HEK293 (cell line): ENCODE data around the gene IDH3A.
A peak's percentile ranks its signal among the peaks of the same experiment; 100 is the strongest.

ENCODE experiments used
- CTCF ChIA-PET: fragments of 350-600 bp; formaldehyde crosslinking; extraction: SDS; loops from one replicate; lab custom pipeline; 2021; ENCODE audit warnings: antibody characterized with exemption; lab: Yijun Ruan, JAX
- POLR2A ChIA-PET: fragments of 300-600 bp; formaldehyde crosslinking; extraction: SDS; loops from one replicate; lab custom pipeline; 2020; ENCODE audit warnings: antibody characterized with exemption, inconsistent platforms; lab: Yijun Ruan, JAX
- H3K27ac ChIP-seq: fragments of 200-500 bp; sonication (Bioruptor generic); 2 replicates; pipeline ENCODE4 v1.5.1; 2014; ENCODE audit warnings: low read depth, low read length, control low read depth, inconsistent platforms; ENCODE audit errors: extremely low read depth
- H3K36me3 ChIP-seq, 2 experiments: fragments of 200-500 bp in 1 of 2; sonication (Bioruptor generic) in 1 of 2; 1 replicate in 1 of 2; 2 replicates in 1 of 2; pipeline ENCODE4 v1.5.1; 2014 to 2017; ENCODE audit warnings: inconsistent platforms in 2 of 2, low read length in 2 of 2; ENCODE audit not compliant: control insufficient read depth in 2 of 2, insufficient read depth in 1 of 2
- H3K4me1 ChIP-seq: fragments of 200-500 bp; sonication (Bioruptor generic); 2 replicates; pipeline ENCODE4 v1.5.1; 2014; ENCODE audit warnings: mild to moderate bottlenecking, low read length, inconsistent platforms; ENCODE audit not compliant: control insufficient read depth, insufficient read depth
- H3K4me3 ChIP-seq: 2 replicates; pipeline ENCODE4 v1.5.1; 2011; ENCODE audit warnings: low read depth, mild to moderate bottlenecking, control low read depth, low read length, moderate library complexity
- H3K9me3 ChIP-seq: fragments of 200-500 bp; sonication (Bioruptor generic); 2 replicates; pipeline ENCODE4 v1.5.1; 2014; ENCODE audit warnings: low read depth, low read length, inconsistent platforms; ENCODE audit not compliant: control insufficient read depth, insufficient read depth
- GLIS1 ChIP-seq: fragments of 450-650 bp; formaldehyde crosslinking; IDR thresholded peaks from 2 replicates; pipeline ENCODE4 v1.5.1; 2016; ENCODE audit warnings: missing biosample characterization, missing genetic modification characterization
- PATZ1 ChIP-seq: fragments of 450-650 bp; formaldehyde crosslinking; IDR thresholded peaks from 2 replicates; pipeline ENCODE4 v1.5.1; 2016; ENCODE audit warnings: missing biosample characterization, missing genetic modification characterization
- PRDM4 ChIP-seq: fragments of 450-650 bp; formaldehyde crosslinking; IDR thresholded peaks from 2 replicates; pipeline ENCODE4 v1.5.1; 2017; ENCODE audit warnings: missing biosample characterization, missing genetic modification characterization
- SP2 ChIP-seq: fragments of 450-650 bp; formaldehyde crosslinking; IDR thresholded peaks from 2 replicates; pipeline ENCODE4 v1.5.1; 2016; ENCODE audit warnings: missing biosample characterization, missing genetic modification characterization
- SP7 ChIP-seq: fragments of 450-650 bp; formaldehyde crosslinking; IDR thresholded peaks from 2 replicates; pipeline ENCODE4 v1.5.1; 2016; ENCODE audit warnings: missing biosample characterization, missing genetic modification characterization
- TSHZ1 ChIP-seq: fragments of 450-650 bp; formaldehyde crosslinking; IDR thresholded peaks from 2 replicates; pipeline ENCODE4 v1.5.1; 2016; ENCODE audit warnings: missing biosample characterization, missing genetic modification characterization, borderline replicate concordance
- ZBTB11 ChIP-seq: fragments of 450-650 bp; formaldehyde crosslinking; conservative IDR thresholded peaks from 2 replicates; pipeline ENCODE4 v1.5.1; 2016; ENCODE audit warnings: low read depth, missing biosample characterization, missing genetic modification characterization
- ZBTB17 ChIP-seq: fragments of 450-650 bp; formaldehyde crosslinking; IDR thresholded peaks from 2 replicates; pipeline ENCODE4 v1.5.1; 2016; ENCODE audit warnings: missing biosample characterization, missing genetic modification characterization
- ZNF292 ChIP-seq: fragments of 450-650 bp; formaldehyde crosslinking; IDR thresholded peaks from 2 replicates; pipeline ENCODE4 v1.5.1; 2016; ENCODE audit warnings: low read depth, missing biosample characterization, missing genetic modification characterization, borderline replicate concordance
- ZNF394 ChIP-seq: fragments of 450-650 bp; formaldehyde crosslinking; IDR thresholded peaks from 2 replicates; pipeline ENCODE4 v1.5.1; 2016; ENCODE audit warnings: missing biosample characterization, missing genetic modification characterization, mild to moderate bottlenecking, moderate library complexity, borderline replicate concordance
- ZNF404 ChIP-seq: fragments of 450-650 bp; formaldehyde crosslinking; IDR thresholded peaks from 2 replicates; pipeline ENCODE4 v1.5.1; 2017; ENCODE audit warnings: missing biosample characterization, missing genetic modification characterization
- ZNF513 ChIP-seq: fragments of 450-650 bp; IDR thresholded peaks from 2 replicates; pipeline ENCODE4 v1.5.1; 2018; ENCODE audit warnings: missing biosample characterization, missing genetic modification characterization
- ZNF571 ChIP-seq: fragments of 450-650 bp; formaldehyde crosslinking; IDR thresholded peaks from 2 replicates; pipeline ENCODE4 v1.5.0; 2017; ENCODE audit warnings: missing biosample characterization, missing genetic modification characterization
- ZNF76 ChIP-seq: fragments of 450-650 bp; formaldehyde crosslinking; IDR thresholded peaks from 2 replicates; pipeline ENCODE4; 2016; ENCODE audit warnings: low read depth, missing biosample characterization, missing genetic modification characterization, borderline replicate concordance
- ZNF768 ChIP-seq: fragments of 450-650 bp; formaldehyde crosslinking; IDR thresholded peaks from 2 replicates; pipeline ENCODE4 v1.5.1; 2018; ENCODE audit warnings: missing biosample characterization, mild to moderate bottlenecking, missing genetic modification characterization

IDH3A gene

GRCh38 chr15:78130466-78131294 lies 18.5 kb upstream of the IDH3A start:
- CTCF ChIA-PET = interaction anchor here (0.7 to 3.4 kb wide), 24 partner anchors 13 to 461 kb away, joined by 3 to 28 read pairs (median 4); partner anchors contain the start of gene ACSBG1
- TF ChIP-seq ZNF571 (tag by site-specific recombination) = no peak
- 0 out of 2 replicates have a peak, but pooled peaks have one; percentile 21 for TF ChIP-seq PATZ1
- Histone ChIP-seq H3K4me1 (peaks cover 2% of the 10 kb centered on the region; the same call in 1 of the 2 replicates), H3K27ac (peak overlapping the region; percentile 85; the same call in 1 of the 2 replicates), H3K4me3 (peak overlapping the region; percentile 74), H3K36me3 (no peaks in the 10 kb centered on the region), H3K9me3 (no peaks in the 10 kb centered on the region)
- POLR2A ChIA-PET = interaction anchor here (0.9 to 2.3 kb wide), 4 partner anchors 19 to 308 kb away, joined by 3 to 17 read pairs (median 5); partner anchors contain the start of genes IDH3A and SKIC8

- peak within 1 kb of the TSS; percentile 74 for H3K4me3 ChIP-seq
- ChIA-PET CTCF (interaction anchor here (0.6 to 3.4 kb wide), 27 partner anchors 8 to 460 kb away, joined by 3 to 28 read pairs (median 4); partner anchors contain the start of gene ACSBG1), POLR2A (interaction anchor here (0.9 to 2.3 kb wide), 3 partner anchors 18 to 168 kb away, joined by 3 to 17 read pairs (median 7); partner anchors contain the start of genes IDH3A and SKIC8)
- peaks cover 2% of the 10 kb centered on the region; the same call in 1 of the 2 replicates for H3K4me1 ChIP-seq
- peak within 1 kb of the TSS; percentile 85 for H3K27ac ChIP-seq
- H3K36me3 ChIP-seq = no peaks in the 10 kb centered on the region
- H3K9me3 ChIP-seq = no peaks in the 10 kb centered on the region
- TF ChIP-seq ZNF76 (tag by site-specific recombination) = 0 out of 2 replicates have a peak, but pooled peaks have one; percentile 19
- no peak for TF ChIP-seq PRDM4 (tag by site-specific recombination)
- TF ChIP-seq ZBTB17 = peak; percentile 33; the same call in 1 of the 2 replicates
- TF ChIP-seq ZNF292 (tag by site-specific recombination) = no peak
- TF ChIP-seq TSHZ1 (tag by site-specific recombination) = no peak
- peak; percentile 68 for TF ChIP-seq SP2 (tag by site-specific recombination)
- no peak for TF ChIP-seq ZNF394
- TF ChIP-seq ZNF768 (tag by site-specific recombination) = no peak
- peak; percentile 72 for TF ChIP-seq SP7 (tag by site-specific recombination)
- TF ChIP-seq ZNF404 (tag by site-specific recombination) = no peak
- TF ChIP-seq ZNF513 (tag by site-specific recombination) = no peak
- peak; percentile 87 for TF ChIP-seq GLIS1 (tag by site-specific recombination)
- peak; percentile 70; the same call in 1 of the 2 replicates for TF ChIP-seq ZBTB11
Observed at GRCh38 chr15:78131295-78132061, 17.7 kb upstream of the IDH3A start, which contains the start of gene CIB2. Gene CIB2 (minus strand): TSS chr15:78131445. CDS start chr15:78131215, 230 bp downstream.
